ENCODE data around the gene GRK1.

Gene GRK1

DNA sequence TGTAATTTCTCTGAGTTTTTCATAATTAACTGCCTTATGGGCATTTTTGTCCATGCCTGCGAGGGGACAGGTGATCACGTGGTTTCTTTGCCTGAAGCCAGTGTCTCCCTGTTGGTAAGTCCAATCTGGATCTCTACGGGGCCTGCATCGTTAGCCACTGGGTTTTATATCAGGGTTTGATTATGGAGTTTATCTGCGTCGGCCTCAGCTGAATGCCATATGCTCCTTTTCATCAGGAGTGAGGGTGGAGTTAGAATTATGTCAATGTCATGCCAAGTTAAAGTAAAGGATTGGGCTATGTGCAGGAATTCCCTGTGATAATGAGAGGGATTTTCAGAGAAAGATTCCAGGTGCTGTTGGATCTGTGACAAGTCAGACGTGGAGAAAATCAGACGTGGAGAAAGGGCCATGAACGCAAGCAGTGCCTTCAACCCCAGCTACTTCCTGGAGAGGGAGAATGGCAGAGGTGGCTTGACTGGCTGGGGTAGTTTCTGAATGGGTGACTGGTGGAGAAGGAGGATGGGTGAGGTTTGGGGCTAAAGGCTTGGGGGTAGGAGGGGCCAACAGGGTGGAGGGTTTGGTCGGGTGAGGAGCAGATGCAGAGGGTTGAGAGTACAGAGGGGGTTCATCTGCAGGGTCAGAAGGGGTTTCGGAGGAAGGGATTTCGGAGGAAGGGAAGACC, 116.3 kb downstream of the GRK1 start:
- DNase-seq, result no peak

DNA sequence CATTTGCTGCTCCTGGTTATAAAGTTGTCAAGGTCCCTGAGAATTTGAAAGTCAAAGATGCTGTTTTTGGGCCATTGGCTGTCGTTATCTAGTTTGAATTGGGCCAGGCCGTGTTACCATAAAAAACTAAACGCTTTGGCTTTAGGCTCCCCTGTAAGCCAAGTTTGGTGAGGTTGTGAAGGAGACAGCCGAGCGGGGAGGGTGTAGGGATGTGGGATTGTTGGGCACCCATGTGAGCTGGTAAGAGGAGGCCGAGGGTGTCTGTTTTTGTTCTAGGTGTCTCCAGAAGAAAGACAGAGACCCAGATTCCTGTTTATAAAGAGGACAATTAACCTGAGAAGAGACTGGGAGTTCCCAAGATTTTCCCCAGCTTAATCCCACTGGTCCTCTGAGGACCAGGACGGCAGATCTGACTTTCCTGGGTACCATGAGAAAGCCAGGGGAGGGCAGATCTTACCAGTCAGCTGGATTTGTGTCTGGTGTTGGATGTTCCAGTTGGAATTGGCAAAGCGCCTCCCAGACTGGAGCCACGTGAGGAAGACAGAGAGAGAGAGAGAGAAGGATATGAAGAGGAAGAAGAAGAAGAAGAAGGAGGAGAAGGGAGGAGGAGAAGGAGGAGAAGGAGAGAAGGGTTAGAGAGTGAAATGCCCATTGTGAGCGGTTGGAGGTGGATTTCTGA, 117.1 kb downstream of the GRK1 start:
- no peak for DNase-seq

DNA sequence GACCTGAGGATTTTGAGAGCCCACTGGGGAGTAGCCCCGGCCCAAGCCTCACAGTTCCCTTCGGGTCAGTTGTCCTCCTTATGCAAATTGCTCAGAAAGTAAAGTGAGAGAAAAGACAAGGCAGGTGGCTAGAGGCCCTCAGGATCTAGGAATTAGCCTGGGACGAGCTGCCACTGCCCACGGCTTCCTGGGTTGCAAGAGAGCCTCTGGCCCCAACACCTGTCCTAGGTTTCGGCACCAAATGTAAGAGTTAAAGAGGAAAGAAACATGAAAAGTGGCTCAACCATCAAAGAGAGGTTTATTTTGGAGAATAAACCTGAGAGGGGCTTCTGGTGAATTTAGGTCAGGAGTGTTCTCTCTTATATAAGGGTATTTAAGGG, 117.6 kb downstream of the GRK1 start:
- no peak for DNase-seq

DNA sequence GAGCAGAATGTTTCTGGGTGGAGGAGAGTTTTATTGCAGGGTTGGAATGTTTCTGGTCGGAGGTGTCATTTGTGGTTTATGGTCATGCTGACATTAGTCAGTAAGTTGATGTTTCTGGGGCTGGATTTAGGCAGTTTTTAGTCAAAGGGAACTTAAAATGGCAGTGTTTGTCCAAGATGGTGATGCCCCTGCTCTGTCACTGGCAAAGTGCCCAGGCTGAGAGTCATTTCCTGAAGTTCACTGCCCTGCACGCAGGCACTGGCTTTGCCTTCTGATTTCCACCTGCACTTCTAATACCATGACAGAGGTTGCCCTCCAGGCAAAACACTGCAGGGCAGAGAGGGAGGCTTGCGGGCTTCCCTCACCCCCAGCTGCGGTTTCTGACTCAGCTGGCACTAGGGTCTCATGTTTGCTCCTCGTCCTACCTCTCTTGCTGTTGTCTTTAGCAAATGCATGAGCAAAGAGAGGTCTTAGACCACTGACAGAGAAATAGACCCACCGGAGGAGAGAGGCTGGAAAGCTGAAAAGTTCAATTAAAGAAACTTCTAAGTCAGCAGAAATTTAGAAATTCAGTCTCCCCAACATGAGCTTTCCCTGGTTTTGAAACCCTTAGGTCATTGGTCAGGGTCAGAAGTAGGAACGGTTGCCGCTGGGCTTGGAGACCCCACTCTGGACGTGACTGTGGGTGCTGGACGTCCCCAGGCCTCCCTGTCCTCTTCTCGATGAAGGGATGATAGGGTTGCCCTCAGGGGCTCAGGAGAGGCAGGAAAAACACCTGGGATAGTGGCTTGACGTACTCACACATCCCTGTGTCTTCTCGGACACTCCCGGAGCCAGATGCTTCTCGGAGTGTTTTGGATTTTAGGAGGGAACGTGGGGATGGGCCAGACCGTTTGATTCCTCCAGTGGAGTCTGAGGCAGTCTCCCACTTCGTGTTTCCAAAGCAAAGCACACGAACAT, 118.3 kb downstream of the GRK1 start:
- DNase-seq, result no peak

DNA sequence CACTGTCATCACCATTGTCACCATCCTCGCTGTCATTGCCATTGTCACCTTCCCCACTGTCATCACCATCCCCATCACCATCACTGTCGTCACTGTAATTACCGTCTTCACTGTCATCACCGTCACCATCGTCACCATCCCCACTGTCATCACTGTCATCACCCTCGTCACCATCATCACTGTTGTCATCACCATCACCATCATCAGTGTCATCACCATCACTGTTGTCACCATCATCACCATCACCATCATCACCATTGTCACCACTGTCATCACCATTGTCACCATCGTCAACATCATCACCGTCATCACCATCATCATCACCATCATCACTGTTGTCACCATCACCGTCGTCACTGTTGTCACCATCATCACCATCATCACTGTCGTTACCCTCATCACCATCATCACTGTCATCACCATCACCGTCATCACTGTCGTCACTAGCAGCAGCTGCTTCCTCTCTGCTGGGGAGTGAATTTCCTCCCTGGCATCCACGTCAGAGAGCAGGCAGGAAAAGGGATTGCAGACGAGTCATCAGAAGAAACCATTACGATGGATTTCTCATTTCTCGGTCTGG, 119.3 kb downstream of the GRK1 start:
- no peak for DNase-seq

Data from NCI-H2227 treated with DMSO at 0.1 percent for 48 hours (cell line).